ENCODE results near the gene RHD.
"Not testable (repeated sequence)": the region's sequence is repeated elsewhere in the genome, so short reads cannot be mapped to it uniquely, and the experiment has no call there.

Gene RHD

GRCh38 chr1:25356441-25356840, 84.1 kb downstream of the RHD start:
- DNase-seq (ENCODE audit: low read depth), result no peak

DNA sequence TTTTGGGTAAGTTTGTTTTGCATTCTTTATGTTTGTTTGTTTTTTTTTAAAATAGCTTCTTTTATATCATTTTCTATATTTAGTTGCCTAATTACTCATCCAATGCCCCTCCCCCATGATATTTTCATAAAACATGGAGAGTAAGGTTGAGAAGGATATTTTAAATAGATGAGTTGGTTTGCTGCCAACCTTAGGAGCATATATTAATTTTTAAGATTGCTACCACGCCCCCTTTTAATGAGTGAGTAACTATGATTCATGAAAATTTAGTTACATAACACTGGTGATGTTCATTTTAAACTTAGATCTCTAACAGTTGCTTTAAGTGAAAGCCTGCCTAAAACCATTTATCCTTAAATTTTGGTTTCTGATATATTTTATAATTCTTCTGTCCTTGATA, 84.5 kb downstream of the RHD start:
- no peak for DNase-seq (ENCODE audit: low read depth)

DNA sequence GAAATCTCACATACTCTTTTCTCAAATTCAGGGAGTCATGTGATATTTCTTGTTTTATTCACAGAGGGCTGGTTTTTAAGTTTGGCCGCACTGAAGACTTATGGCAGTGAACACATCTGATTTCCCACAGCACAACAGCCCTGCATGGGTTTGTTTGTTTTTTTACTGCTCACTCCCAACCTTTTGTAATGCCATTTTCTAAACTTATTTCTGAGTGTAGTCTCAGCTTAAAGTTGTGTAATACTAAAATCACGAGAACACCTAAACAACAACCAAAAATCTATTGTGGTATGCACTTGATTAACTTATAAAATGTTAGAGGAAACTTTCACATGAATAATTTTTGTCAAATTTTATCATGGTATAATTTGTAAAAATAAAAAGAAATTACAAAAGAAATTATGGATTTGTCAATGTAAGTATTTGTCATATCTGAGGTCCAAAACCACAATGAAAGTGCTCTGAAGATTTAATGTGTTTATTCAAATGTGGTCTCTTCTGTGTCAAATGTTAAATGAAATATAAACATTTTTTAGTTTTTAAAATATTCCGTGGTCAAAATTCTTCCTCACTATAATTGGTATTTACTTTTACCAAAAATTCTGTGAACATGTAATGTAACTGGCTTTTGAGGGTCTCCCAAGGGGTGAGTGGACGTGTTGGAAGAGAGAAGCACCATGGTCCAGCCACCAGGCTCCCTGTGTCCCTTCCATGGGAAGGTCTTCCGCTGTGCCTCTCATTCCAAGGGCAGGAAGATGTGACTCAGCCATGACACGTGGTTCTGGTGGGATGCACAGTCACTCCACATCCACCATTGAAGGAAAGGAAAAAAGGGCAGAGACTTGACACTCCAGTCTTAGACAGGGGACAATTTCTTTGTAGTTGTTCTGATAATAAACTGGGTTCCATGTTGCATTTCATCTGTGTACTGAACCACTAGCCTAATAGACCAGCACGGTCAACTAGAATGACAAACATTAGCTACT, 88.6 kb downstream of the RHD start:
- no peak for DNase-seq (ENCODE audit: low read depth)

DNA sequence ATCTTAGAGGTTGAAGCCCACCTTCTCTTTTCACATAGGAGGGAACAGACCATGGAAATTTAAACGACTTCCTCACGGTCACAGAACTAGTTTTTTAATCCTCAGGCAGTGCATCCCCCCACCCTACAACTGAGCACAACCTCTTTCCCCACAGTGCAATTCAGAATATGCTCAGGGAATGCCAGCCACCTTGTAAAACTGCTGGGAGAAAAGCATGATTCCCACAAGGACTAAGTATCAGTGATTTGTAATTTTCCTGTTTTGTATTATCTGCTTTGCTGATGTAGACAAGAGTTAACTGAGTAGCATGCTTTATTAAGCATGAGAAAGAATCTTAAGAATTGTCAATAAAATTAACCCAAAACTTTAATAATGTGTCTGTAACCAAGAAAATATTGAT, 89.6 kb downstream of the RHD start:
- DNase-seq (ENCODE audit: low read depth), result no peak

DNA sequence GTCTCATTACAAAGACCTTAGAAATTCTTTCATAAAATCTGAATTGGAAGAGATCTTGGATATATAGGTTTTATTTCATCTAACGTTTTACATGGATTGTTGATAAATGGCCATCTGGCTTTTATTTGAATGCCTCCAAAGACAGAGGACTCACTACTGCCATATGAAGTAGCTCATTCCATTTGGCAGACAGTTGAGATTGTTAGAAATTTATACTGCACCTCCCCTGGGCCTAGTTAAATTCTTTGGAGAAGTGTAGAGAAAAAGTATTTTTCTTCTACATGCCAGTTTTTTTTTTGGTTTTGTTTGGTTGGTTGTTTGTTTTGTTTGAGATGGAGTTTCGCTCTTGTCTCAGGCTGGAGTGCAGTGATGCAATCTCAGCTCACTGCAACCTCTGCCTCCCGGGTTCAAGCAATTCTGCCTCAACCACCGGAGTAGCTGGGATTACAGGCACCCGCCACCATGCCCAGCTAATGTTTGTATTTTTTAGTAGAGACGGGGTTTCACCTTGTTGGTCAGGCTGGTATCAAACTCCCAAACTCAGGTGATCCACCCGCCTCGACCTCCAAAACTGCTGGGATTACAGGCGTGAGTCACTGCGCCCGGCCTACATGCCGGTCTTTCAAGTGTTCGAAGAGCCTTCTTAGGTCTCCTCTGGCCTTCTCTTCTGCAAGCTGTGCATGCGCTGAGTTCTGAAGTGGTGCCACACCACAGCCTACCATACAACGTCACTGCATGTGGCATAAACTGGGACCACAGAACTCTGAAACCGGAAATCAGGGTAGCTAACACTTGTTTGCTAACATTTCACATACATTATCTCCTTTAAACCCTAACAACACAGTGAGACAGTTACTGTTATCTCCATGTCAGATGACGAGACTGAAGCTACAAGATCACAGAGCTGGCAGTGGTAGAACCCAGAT, 90.6 kb downstream of the RHD start:
- not testable (repeated sequence) for DNase-seq (ENCODE audit: low read depth)

- no peak for DNase-seq (ENCODE audit: low read depth)
These were observed 96.9 kb downstream of the RHD start for GRCh38 chr1:25369241-25369640.

DNA sequence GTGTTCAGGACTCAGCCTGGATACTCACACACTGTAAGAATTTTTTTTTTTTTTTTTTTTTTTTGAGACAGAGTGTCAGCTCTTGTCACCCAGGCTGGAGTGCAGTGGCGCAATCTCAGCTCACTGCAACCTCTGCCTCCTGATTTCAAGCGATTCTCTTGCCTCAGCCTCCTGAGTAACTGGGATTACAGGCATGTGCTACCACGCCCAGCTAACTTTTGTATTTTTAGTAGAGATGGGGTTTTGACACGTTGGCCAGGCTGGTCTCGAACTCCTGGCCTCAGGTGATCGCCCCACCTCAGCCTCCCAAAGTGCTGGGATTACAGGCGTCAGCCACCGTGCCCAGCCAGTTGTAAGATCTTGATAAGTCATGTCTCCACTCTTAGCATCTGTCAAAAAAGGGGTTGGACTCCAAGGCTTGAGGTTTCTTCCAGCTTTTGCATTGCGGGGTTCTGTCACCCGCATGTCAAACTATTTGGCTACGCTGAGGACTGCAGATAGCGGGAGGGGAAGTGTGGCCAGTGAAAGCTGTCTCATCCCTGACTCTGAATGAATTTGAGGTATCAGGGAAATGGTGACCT, 97.5 kb downstream of the RHD start:
- DNase-seq (ENCODE audit: low read depth), result not testable (repeated sequence)

GRCh38 chr1:25371757-25372156, 99.4 kb downstream of the RHD start:
- DNase-seq (ENCODE audit: low read depth), result not testable (repeated sequence)

GRCh38 chr1:25378367-25378766, 106.1 kb downstream of the RHD start:
- not testable (repeated sequence) for DNase-seq (ENCODE audit: low read depth)
